Measurements from ENCODE around the gene ACOXL.
"Not testable (repeated sequence)": the region's sequence is repeated elsewhere in the genome, so short reads cannot be mapped to it uniquely, and the experiment has no call there.

The ACOXL gene

DNA sequence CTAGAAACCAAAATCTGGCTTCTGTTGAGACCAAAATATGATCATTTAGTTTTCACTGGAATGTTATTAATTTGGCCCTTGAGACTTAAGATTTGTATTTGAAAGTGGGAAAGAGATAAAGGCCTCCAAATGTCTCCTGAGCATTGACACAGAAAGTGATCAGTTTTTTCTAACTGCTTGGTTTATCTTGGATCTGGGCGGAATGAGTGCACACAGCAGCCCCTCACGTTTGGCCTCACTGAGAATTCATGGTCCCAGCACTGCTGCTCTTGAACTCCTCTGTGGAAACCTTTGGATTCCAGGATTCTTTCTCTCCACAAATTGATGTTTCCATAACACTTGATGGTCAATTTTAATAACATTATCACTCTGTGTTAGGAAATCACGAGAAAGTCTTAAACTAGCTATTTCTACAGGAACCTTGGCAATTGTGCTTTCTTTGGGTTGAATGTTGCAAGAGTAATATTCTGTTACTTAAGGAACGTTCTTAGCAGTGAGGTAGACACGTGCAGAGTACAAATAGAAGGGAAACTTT lies 208.1 kb downstream of the ACOXL start:
- no peak for TF ChIP-seq GATA1 (IDR thresholded peaks at IDR 0.05; ENCODE audit: low read depth, low read length)
- no peak for TF ChIP-seq POLR2A (IDR thresholded peaks at IDR 0.05; ENCODE audit: low read length)
- DNase-seq: no peak

GRCh38 chr2:110941226-110941625 lies 208.9 kb downstream of the ACOXL start:
- TF ChIP-seq POLR2A (IDR thresholded peaks at IDR 0.05; ENCODE audit: low read length) (no peak), GATA1 (IDR thresholded peaks at IDR 0.05; ENCODE audit: low read depth, low read length) (no peak)
- DNase-seq: no peak

DNA sequence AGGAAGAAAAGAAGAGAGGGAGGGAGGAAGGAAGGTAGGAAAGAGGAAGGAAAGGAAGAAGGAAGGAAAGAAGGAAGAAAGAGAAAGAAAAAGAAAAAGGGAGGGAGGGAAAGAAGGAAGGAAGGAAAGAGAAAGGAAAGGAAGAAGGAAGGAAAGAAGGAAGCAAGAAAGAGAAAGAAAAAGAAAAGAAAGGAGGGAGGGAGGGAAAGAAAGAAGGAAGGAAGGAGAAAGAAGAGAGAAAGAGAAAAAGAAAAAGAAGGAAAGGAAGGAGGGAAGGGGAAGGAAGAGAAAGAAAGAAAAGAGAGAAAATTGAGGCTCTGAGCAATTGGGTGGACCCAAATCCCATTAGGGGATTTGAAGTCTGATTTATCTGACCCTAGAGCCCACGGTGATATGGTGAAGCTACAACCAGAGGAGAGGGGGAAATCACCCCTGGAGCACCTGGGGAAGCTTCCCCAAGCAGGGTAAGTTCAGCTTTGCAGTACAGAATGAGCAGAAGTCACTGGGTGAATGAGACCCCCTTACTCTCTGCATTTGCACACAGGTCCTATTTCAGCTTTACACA lies 210.8 kb downstream of the ACOXL start:
- TF ChIP-seq POLR2A (IDR thresholded peaks at IDR 0.05; ENCODE audit: low read length) (no peak), GATA1 (IDR thresholded peaks at IDR 0.05; ENCODE audit: low read depth, low read length) (no peak)
- no peak for DNase-seq

DNA sequence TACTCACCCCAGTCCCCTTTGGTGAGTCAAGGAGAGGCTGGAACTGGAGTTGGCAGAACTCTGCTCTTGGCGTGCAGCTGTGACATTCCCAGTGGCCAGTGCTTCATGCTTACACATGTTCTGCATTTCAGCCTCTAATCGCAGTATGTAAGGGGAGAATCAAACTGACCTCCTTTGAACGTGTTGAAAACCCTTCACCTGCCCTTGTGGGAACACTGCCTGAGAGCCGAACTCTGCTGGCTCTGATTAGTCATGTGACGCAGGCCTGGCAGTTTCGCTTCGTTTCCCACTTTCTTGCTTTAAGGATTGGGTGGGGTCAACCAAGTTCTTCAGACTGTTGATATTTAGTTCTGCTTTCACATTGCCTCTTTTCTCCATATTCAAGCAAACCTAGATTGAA lies 214.5 kb downstream of the ACOXL start:
- no peak for DNase-seq

DNA sequence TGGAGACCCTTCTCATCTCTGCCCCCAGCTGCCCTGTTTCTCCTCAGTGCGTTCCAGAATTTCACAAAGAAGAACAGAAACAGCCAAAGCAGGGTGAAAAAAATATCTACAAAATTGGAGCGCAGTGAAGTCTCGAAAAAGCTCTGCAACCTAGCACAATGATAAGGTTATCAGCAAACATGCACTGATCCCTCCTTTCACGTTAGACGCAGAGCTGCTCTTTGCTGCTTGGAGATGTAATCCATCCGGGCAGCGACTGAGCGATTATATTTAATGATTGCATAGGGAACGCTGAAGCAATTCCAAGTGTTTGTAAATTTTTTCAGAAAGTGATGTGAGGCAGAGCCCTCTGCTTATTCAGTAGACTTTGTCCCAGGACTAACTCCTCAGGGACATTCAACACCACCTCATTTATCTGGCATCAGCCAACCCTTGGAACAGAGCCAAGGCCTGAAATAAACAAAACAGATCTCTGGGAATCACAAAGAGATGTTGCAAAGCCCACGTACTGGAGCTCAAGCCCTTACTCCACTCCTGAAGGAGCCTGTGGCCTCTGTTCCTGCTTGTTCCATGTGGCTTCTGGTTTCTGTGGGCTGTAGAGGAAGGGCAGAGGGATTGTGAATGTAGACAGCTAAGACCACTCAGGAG lies 215.8 kb downstream of the ACOXL start:
- DNase-seq: peak in 1 of 2 experiments; percentile 3
- no peak for TF ChIP-seq GATA1 (IDR thresholded peaks at IDR 0.05; ENCODE audit: low read depth, low read length)
- TF ChIP-seq POLR2A (IDR thresholded peaks at IDR 0.05; ENCODE audit: low read length): no peak

More for the DNA sequence above, 214.5 kb downstream of the ACOXL start:
- no peak for TF ChIP-seq GATA1 (IDR thresholded peaks at IDR 0.05; ENCODE audit: low read depth, low read length)
- no peak for TF ChIP-seq POLR2A (IDR thresholded peaks at IDR 0.05; ENCODE audit: low read length)

GRCh38 chr2:110950281-110950680 lies 217.9 kb downstream of the ACOXL start:
- no peak for DNase-seq
- TF ChIP-seq POLR2A (IDR thresholded peaks at IDR 0.05; ENCODE audit: low read length) (no peak), GATA1 (IDR thresholded peaks at IDR 0.05; ENCODE audit: low read depth, low read length) (no peak)

DNA sequence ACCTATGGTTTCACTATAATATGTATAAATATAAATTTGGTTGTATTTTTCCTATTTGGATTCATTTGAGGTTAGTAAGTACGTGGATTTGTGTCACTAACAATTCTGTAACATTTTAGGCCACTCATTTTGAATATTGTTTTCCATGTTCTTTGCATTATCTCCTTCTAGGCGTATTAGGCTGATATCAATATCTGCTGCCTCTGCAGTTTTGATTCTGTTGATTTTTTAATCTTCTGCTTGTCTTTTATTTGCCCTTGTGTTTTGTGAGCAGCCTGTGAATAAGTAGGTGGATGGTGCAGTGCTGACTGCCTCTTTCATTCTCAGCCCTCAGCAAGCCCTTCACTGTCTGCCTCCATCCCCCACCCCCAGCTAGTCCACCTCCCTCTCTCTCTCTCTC lies 222.7 kb downstream of the ACOXL start:
- no peak for TF ChIP-seq POLR2A (IDR thresholded peaks at IDR 0.05; ENCODE audit: low read length)
- no peak for TF ChIP-seq GATA1 (IDR thresholded peaks at IDR 0.05; ENCODE audit: low read depth, low read length)
- DNase-seq: no peak

GRCh38 chr2:110955556-110955955 lies 223.2 kb downstream of the ACOXL start:
- TF ChIP-seq POLR2A (IDR thresholded peaks at IDR 0.05; ENCODE audit: low read length) (no peak), GATA1 (IDR thresholded peaks at IDR 0.05; ENCODE audit: low read depth, low read length) (no peak)
- DNase-seq: no peak

GRCh38 chr2:110957293-110957692 lies 224.9 kb downstream of the ACOXL start:
- TF ChIP-seq GATA1 (IDR thresholded peaks at IDR 0.05; ENCODE audit: low read depth, low read length): no peak
- no peak for TF ChIP-seq POLR2A (IDR thresholded peaks at IDR 0.05; ENCODE audit: low read length)
- no peak for DNase-seq

GRCh38 chr2:110958346-110959119 lies 226.2 kb downstream of the ACOXL start:
- TF ChIP-seq POLR2A (IDR thresholded peaks at IDR 0.05; ENCODE audit: low read length): no peak
- no peak for TF ChIP-seq GATA1 (IDR thresholded peaks at IDR 0.05; ENCODE audit: low read depth, low read length)
- DNase-seq: no peak

DNA sequence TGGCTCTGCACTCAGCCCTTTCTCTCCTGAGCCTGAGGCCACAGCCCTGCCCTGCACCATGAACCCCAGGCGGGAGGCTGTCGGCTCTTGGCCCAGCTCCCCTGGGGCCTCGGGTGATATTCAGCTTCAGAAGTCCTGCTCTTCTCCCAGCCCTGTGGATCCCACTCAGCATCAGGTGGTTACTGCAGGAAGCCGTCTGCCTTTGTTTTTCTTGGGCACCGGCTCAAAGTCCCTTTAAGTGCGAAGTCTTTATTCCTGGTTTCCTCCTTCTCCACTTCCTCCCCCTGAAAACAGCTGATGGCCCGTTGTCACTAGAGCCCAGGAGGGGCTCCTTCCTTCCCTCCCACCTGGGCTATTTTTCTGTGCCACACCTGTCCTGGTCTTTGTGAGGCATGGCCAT lies 226.8 kb downstream of the ACOXL start:
- no peak for DNase-seq
- TF ChIP-seq POLR2A (IDR thresholded peaks at IDR 0.05; ENCODE audit: low read length) (no peak), GATA1 (IDR thresholded peaks at IDR 0.05; ENCODE audit: low read depth, low read length) (no peak)

DNA sequence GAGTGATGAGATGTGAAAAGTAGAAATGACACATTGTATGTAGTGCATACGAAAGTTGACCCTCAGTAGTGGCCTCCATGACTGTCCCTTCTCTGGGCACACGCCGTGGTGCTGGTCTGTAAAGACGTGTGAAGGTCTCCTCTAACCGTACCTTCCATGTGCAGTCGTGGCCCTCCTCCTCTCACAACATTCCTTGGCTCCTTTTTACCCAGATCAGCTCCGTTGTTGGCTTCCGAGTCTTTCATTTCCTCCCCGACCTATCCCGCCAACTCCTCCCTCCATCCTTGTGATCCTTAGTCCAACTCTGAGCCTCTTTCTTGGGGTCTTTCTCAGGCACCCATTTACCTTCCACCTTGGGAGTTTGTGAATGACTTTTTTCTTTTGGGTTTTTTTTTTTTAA lies 227.9 kb downstream of the ACOXL start:
- TF ChIP-seq POLR2A (IDR thresholded peaks at IDR 0.05; ENCODE audit: low read length) (no peak), GATA1 (IDR thresholded peaks at IDR 0.05; ENCODE audit: low read depth, low read length) (no peak)
- DNase-seq: no peak

GRCh38 chr2:110960954-110961353 lies 228.6 kb downstream of the ACOXL start:
- DNase-seq: no peak
- no peak for TF ChIP-seq GATA1 (IDR thresholded peaks at IDR 0.05; ENCODE audit: low read depth, low read length)
- no peak for TF ChIP-seq POLR2A (IDR thresholded peaks at IDR 0.05; ENCODE audit: low read length)

DNA sequence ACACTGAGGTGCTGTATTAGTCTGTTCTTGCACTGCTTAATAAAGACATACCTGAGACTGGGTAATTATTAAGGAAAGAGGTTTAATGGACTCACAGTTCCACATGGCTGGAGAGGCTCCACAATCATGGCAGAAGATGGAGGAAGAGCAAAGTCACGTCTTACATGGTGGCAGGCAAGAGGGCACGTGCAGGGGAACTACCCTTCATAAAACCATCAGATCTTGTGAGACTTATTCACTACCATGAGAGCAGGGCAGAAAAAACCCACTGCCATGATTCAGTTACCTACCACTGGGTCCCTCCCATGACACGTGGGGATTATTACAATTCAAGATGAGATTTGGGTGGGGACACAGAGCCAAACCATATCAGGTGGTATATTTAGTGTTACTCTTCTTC lies 229.3 kb downstream of the ACOXL start:
- not testable (repeated sequence) for DNase-seq

Data from erythroblast (primary cell).